Stimulated activated CD8-positive, alpha-beta memory T cell treated with anti-CD3 and anti-CD28 coated beads, Interleukin-7, amount 100 ng/mL, for 1 hour (primary cell): ENCODE results near the gene C17orf100.
"Not testable (repeated sequence)": the region's sequence is repeated elsewhere in the genome, so short reads cannot be mapped to it uniquely, and the experiment has no call there.

ENCODE experiments used
- DNase-seq, 2 donors: peaks; one replicate each; pipeline ENCODE4 v3.0.0-alpha.2; 2020; ENCODE audit warnings: low read depth in 2 of 2

The C17orf100 gene

DNA sequence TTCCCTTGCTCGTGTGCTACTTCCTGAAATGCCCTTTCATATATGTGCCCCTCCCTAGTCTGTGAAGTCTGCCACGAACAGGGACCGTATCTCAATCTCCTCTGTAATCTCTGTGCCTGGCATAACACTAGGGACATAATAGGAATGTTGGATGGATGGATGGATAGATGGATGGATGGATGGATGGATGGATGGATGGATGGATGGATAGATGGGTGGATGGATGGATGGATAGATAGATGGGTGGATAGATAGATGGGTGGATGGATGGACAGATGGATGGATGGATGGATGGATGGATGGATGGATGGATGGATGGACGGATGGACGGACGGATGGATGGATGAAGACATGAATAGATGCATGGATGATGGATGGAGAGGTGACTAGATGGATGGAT lies 40.4 kb downstream of the C17orf100 start:
- DNase-seq, result not testable (repeated sequence)

DNA sequence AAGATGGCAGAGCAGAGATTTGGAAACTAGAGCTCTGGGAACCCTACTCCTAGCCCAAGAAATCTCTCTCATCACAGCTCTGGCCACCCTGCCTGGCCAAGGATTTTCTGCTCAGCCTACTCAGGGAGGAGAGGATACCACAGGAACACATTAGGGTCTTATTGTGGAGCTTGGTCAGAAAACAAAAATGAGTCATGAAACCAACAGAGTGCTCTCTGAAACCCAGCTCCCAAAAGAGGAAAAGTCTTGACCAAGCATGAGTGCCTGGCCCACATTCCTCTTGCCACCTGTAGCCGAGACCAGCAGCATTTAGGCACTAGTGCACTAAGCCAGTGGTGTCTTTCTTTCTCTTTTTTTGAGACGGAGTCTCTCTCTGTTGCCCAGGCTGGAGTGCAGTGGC lies 43.5 kb downstream of the C17orf100 start:
- no peak for DNase-seq

DNA sequence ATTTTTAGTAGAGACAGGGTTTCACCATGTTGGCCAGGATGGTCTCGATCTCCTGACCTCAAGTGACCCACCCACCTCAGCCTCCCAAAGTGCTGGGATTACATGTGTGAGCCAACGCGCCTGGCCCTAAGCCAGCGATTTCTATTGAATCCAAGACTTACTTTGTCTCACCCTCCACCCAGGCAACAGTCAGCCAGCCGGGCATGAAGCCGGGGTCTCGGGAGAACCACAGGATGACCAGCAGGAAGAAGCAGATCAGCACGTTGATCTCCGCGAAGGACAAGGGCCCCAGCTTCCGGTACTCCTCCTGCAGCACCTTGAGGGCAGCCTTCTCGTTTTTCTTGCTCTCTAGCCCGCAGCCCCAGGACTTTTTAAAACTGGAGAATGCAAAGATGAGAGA lies 44.0 kb downstream of the C17orf100 start:
- DNase-seq, result no peak

DNA sequence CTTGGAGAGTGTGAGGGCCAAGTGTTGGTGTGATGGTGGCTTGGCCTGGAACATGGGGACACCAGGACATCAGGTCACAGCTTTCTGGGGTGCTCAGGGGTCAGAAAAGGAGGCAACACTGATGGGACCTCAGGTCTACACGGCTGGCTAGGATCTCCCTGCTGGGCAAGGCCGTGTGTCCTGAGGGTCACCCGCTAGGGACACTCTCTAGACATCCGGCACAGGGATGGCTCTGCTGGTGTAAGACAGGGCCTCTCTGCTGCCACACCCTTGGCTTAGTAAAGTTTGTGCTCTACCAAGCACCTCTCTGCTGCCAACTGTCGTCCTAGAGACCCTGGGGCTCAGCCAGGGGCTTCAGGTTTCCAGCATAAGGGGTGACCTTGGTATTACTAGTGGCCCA lies 45.3 kb downstream of the C17orf100 start:
- no peak for DNase-seq

DNA sequence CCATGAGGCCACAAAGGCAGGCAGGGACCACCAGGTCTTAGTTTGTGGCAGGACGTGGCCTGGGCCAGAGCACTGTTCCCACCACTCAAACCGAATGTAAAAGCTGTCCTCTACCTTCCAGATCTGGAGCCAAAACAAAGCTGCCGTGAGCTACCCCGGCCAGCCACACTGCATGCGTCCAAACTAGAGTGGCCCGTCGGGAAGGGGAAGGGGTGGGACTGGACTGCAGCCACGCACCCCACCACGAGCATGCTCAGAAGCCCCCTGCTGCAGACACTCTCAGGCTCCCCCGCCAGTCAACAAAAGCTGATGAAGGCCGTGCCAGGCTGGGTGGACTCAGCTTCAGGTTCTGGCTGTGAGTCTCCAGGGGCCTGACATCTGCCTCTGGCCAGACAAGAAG lies 46.4 kb downstream of the C17orf100 start:
- DNase-seq, result no peak

DNA sequence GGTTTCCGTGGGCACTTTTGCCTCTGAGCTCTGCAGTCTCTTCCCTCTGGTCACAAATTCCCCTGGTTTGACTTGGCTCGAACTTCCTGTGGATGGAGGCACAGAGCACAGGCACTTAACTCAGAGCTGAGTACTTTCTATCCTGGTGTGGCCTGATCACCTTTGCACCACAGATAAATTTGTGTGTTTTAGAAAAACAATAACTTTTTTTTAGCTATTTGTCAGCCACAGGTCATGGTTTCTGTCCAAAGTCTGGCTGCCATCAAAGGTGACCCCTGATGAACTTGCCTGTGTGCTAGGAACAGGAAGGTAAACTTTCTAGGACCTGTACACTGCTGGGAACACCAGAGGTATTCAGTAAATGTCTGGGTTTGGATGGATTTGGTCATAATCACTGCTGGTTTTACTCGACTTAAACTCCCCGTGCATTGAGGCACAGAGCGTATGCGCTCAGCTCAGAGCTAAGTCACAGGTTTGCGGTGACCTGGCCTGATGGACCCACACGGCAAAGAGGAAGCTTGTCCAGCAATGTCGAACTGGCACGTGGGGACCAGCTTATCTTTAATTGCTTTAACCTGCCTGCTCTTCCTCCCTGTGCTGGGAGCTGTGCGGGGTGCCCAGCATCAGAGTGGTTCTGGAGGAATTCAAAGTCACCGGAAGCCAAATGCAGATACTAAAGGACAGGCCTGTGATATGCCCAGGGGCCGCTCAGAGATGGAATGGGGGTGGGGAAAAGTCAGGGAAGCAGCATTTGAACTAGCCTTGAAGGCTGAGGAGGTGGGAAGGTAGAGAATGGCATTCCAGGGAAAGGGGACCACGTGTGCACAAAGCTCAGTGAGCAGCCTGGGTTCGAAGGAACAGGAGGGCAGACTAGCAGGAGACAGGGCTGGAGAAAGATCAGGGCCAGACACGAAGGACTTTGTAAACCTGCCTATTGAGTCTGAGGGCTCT lies 48.7 kb downstream of the C17orf100 start:
- no peak for DNase-seq

DNA sequence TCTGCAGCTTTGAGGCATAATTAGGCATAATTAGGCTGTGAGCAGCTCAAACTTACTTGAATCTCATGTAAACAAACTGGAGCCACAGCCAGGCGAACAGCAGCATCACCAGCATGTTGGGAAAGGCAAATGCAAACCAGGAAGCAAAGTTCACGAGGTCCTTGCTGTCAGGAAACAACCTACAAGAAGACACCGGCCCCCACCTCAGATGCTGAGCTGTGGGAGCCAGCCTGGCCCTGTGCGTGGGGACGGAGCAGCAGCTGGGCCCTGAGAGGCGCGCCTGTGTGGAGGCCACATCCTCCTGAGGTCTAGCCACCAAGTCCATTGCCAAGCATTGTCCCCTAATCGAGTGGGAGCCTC lies 49.4 kb downstream of the C17orf100 start:
- DNase-seq, result no peak

DNA sequence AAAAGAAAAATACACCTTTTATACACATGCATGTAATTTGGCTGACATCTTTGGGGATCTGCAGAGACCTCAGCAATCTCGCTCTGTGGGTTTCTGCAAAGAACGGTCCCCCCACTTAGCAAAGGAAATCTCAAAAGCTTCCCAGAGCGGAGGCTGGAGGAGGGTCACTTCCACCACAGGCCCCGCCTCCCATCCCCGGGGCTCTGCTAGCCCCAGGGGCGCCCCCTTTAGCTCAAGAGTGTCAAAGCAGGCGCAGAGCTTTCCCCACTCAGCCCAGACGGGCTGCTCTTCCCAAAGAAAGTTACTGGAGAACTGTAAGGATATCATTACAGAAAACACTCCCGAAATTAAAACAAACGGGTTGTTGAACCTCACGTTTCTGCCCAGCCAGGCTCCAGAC lies 50.2 kb downstream of the C17orf100 start:
- peak in 1 of 2 donors; percentile 3 for DNase-seq

DNA sequence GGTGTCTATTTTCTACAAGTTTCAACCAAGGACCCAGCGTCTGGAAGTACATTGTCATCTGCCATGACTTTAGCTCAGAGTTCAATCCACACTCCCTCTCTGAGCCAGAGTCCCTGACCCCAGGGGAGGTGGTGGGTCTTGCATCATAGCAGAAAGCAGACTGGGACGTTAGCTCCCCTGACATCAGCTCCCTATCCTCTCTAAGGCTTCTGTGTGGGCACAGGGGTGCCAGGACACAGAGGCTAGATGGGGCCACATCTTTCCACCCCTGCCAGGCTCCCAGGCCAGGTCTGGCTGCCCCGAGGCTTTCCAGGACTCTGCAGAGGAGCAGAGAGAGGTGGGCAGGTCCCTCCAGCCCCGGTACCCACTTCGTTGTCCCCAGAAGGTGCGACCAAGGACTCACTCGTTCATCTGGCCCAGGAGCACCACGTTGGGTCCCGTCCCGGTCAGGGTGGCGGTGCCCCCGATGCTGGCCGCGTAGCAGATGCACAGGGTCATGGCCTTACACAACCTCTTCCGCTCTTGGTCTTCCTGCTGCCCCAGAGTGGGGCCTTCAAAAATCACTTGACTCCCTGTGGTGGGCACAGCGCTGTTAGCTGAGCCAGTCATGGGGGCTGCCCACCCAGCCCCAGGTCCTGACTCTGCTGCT lies 51.1 kb downstream of the C17orf100 start:
- DNase-seq, result no peak
